Gastroesophageal sphincter (tissue), 3 donors: ENCODE data around the gene SPATA18.

Experiments
- POLR2AphosphoS5 ChIP-seq: sonication (generic); formaldehyde crosslinking; IDR thresholded peaks from one replicate; pipeline ENCODE4 v1.6.1; 2017; ENCODE audit warnings: antibody characterized with exemption
- TF ChIP-seq, protein P1 (sequence below), 4 experiments: fragments of 200-600 bp in 2 of 4; fragments of 450-650 bp in 2 of 4; sonication (generic) in 1 of 4; IDR thresholded peaks; one replicate each; pipeline ENCODE4 v1.5.1; 2017 to 2019; ENCODE audit warnings: antibody characterized with exemption in 4 of 4, mild to moderate bottlenecking in 2 of 4, moderate library complexity in 2 of 4

- TF ChIP-seq, protein P1, sequence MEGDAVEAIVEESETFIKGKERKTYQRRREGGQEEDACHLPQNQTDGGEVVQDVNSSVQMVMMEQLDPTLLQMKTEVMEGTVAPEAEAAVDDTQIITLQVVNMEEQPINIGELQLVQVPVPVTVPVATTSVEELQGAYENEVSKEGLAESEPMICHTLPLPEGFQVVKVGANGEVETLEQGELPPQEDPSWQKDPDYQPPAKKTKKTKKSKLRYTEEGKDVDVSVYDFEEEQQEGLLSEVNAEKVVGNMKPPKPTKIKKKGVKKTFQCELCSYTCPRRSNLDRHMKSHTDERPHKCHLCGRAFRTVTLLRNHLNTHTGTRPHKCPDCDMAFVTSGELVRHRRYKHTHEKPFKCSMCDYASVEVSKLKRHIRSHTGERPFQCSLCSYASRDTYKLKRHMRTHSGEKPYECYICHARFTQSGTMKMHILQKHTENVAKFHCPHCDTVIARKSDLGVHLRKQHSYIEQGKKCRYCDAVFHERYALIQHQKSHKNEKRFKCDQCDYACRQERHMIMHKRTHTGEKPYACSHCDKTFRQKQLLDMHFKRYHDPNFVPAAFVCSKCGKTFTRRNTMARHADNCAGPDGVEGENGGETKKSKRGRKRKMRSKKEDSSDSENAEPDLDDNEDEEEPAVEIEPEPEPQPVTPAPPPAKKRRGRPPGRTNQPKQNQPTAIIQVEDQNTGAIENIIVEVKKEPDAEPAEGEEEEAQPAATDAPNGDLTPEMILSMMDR (IDR thresholded peaks at IDR 0.05), result no peak
- TF ChIP-seq POLR2AphosphoS5, result no peak
Measured at GRCh38 chr4:52069571-52069970, 18.5 kb downstream of the SPATA18 start.
